Mesothelial cell of epicardium (in vitro differentiated cells): ENCODE results near the gene CYS1. TPM values are rescaled to one million over a fixed set of nuclear protein-coding genes. Genes with fewer than 3 reads are reported as not detected.

Experiments used
- DNase-seq, 2 experiments: peaks; one replicate each; pipeline ENCODE4 v3.0.0; 2021; ENCODE audit warnings: low spot score in 2 of 2; ENCODE audit not compliant: unreplicated experiment in 2 of 2
- H3K27ac Mint-ChIP-seq: 2 replicates; pipeline ENCODE4 v1.8.0; 2021; ENCODE audit warnings: mixed read lengths
- H3K27me3 Mint-ChIP-seq: 2 replicates; pipeline ENCODE4 v1.8.0; 2021; ENCODE audit warnings: low read depth, mixed read lengths
- H3K36me3 Mint-ChIP-seq: 2 replicates; pipeline ENCODE4 v1.8.0; 2021; ENCODE audit warnings: mixed read lengths
- H3K4me1 Mint-ChIP-seq: 2 replicates; pipeline ENCODE4 v1.8.0; 2021; ENCODE audit warnings: mixed read lengths
- H3K4me3 Mint-ChIP-seq: 2 replicates; pipeline ENCODE4 v1.8.0; 2021; ENCODE audit warnings: mild to moderate bottlenecking, moderate library complexity, mixed read lengths
- H3K9me3 Mint-ChIP-seq: 2 replicates; pipeline ENCODE4 v1.8.0; 2021; ENCODE audit warnings: mixed read lengths
- total RNA-seq: library from RNA; stranded (reverse); gene quantifications from 3 replicates; pipeline ENCODE4 v1.2.1, GENCODE V29; 2021
- TF ChIP-seq, protein P1 (sequence below): fragments of 200-600 bp; sonication (generic); IDR thresholded peaks from one replicate; pipeline ENCODE4 v1.5.0; 2021; ENCODE audit warnings: antibody characterized with exemption; ENCODE audit not compliant: unreplicated experiment

CYS1 gene
- total RNA-seq, 1 donor from 2014 or later: 1.3 TPM

DNA sequence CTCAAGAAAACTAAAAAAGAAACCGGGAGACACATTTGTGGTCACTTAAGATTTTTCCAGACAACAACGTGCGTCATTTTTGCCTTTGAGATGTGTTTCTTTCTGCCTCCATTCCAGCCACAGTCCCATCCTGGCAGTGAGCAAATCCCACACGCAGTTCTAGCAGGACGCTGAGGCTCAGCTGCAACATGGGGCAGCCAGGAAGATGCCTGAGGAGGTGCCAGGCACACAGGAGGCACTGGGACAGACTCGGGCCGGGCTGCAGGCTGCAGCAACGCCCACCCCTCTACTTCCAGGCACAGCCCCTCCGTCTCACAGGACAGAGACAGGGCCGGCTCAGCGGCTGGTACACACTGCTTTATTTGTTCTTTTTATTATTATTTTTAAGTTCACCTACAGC, 23.8 kb downstream of the CYS1 start:
- H3K4me1 Mint-ChIP-seq: peaks cover 18% of the 10 kb centered on the region
- no peaks in the 10 kb centered on the region for H3K27me3 Mint-ChIP-seq

DNA sequence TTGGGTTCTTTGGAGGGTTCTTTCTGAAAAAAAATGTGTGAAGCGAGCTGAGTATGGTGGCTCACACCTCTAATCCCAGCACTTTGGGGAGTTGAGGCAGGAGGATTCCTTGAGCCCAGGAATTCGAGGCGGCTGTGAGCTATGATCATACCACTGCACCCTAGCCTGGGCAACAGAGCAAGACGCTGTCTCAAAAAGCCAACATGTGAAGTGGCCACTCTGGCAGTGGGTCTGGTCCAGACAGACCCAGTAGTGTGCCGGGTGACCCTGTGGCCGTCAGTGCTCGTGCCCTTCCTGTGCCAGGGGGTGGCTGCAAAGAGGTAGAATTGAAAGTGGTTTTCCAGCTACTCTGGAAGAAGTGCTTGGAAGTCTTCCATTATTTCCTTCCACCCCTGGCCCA, 25.2 kb downstream of the CYS1 start:
- no peak for DNase-seq
- Mint-ChIP-seq H3K27ac (no peak overlapping the region), H3K27me3 (no peaks in the 10 kb centered on the region), H3K4me1 (peaks cover 18% of the 10 kb centered on the region), H3K9me3 (no peaks in the 10 kb centered on the region), H3K4me3 (no peak overlapping the region), H3K36me3 (peaks cover 23% of the 10 kb centered on the region)
- TF ChIP-seq, protein P1, sequence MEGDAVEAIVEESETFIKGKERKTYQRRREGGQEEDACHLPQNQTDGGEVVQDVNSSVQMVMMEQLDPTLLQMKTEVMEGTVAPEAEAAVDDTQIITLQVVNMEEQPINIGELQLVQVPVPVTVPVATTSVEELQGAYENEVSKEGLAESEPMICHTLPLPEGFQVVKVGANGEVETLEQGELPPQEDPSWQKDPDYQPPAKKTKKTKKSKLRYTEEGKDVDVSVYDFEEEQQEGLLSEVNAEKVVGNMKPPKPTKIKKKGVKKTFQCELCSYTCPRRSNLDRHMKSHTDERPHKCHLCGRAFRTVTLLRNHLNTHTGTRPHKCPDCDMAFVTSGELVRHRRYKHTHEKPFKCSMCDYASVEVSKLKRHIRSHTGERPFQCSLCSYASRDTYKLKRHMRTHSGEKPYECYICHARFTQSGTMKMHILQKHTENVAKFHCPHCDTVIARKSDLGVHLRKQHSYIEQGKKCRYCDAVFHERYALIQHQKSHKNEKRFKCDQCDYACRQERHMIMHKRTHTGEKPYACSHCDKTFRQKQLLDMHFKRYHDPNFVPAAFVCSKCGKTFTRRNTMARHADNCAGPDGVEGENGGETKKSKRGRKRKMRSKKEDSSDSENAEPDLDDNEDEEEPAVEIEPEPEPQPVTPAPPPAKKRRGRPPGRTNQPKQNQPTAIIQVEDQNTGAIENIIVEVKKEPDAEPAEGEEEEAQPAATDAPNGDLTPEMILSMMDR: no peak

More for the DNA sequence above, 23.8 kb downstream of the CYS1 start:
- H3K9me3 Mint-ChIP-seq: no peaks in the 10 kb centered on the region
- H3K36me3 Mint-ChIP-seq: peaks cover 23% of the 10 kb centered on the region
- TF ChIP-seq, protein P1: no peak
- DNase-seq: no peak
- H3K27ac Mint-ChIP-seq: no peak overlapping the region
- H3K4me3 Mint-ChIP-seq: no peak overlapping the region

- Mint-ChIP-seq H3K9me3 (no peaks in the 10 kb centered on the region), H3K27ac (no peak overlapping the region), H3K27me3 (no peaks in the 10 kb centered on the region), H3K4me1 (peaks cover 21% of the 10 kb centered on the region), H3K36me3 (peaks cover 27% of the 10 kb centered on the region), H3K4me3 (no peak overlapping the region)
- TF ChIP-seq, protein P1: no peak
- DNase-seq: no peak
These were observed 25.8 kb downstream of the CYS1 start for GRCh38 chr2:10054424-10054823.

- TF ChIP-seq, protein P1: no peak
These were observed 26.9 kb downstream of the CYS1 start for GRCh38 chr2:10053351-10053750.

GRCh38 chr2:10052216-10052615, 28.0 kb downstream of the CYS1 start:
- TF ChIP-seq, protein P1: no peak
- Mint-ChIP-seq H3K4me3 (no peak overlapping the region), H3K9me3 (no peaks in the 10 kb centered on the region), H3K4me1 (peaks cover 12% of the 10 kb centered on the region), H3K27ac (no peak overlapping the region), H3K27me3 (no peaks in the 10 kb centered on the region), H3K36me3 (peaks cover 28% of the 10 kb centered on the region)
- no peak for DNase-seq

More at GRCh38 chr2:10053351-10053750, 26.9 kb downstream of the CYS1 start:
- peaks cover 22% of the 10 kb centered on the region for H3K4me1 Mint-ChIP-seq
- no peaks in the 10 kb centered on the region for H3K27me3 Mint-ChIP-seq
- no peak overlapping the region for H3K4me3 Mint-ChIP-seq
- no peak for DNase-seq
- H3K27ac Mint-ChIP-seq: no peak overlapping the region
- H3K36me3 Mint-ChIP-seq: peaks cover 28% of the 10 kb centered on the region
- H3K9me3 Mint-ChIP-seq: no peaks in the 10 kb centered on the region
